ENCODE results near the gene HOXA9.

HOXA9 gene

DNA sequence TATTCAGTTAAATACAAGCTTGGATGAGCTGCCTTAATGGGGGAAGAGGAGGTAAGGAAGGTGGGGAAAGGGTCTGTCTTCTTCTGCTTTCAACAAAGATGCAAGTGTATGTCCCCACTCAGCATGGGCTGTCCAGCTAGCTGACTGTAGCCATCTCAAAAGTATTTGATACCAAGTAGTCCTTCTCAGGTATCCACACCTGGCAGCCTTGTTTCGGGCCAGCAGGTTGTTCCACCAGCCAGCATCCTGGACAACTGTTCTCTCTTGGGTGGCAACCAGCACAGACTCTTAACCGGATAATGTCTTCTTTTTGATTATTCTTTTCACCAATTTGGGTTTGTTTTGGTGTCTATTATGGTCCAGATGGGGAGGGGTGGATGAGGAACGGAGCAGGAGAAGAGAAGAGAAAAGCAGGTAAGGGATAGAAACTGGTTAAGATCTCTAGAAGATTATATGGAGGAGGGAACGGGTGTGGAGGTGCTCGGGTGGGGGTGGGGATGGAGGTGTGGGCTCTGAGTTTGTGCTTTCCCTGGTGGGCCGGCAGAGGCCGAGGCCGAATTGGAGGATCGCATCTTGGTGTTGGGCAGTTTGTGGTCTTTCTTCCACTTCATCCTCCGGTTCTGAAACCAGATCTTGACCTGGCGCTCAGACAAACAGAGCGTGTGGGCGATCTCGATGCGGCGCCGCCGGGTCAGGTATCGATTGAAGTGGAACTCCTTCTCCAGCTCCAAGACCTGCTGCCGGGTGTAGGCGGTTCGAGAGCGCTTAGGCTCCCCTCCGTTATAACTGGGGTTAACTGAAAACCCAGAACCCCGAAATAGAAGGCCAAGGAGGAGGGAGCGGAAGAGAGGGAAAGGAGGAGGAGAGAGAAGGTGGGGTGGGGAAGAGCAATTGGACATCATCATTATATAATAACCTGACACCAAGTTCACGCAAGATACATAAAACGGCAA lies 36.3 kb downstream of the HOXA9 start:
- in situ Hi-C loops (cut with HindIII; ENCODE audit: low pct_ligation_motif_present, low sequenced_read_pairs), result loop anchor here (10.0 kb wide), 1 partner anchor 274 kb away; no protein-coding TSS in a partner anchor
- no peak for DNase-seq
- Histone ChIP-seq H3K36me3 (replicated peaks) (no peaks in the 10 kb centered on the region), H3K27ac (no peak overlapping the region), H3K4me3 (ENCODE audit: low read depth, low read length) (peak overlapping the region; percentile 15), H3K27me3 (replicated peaks) (peaks cover 92% of the 10 kb centered on the region)
- TF ChIP-seq, protein P1, sequence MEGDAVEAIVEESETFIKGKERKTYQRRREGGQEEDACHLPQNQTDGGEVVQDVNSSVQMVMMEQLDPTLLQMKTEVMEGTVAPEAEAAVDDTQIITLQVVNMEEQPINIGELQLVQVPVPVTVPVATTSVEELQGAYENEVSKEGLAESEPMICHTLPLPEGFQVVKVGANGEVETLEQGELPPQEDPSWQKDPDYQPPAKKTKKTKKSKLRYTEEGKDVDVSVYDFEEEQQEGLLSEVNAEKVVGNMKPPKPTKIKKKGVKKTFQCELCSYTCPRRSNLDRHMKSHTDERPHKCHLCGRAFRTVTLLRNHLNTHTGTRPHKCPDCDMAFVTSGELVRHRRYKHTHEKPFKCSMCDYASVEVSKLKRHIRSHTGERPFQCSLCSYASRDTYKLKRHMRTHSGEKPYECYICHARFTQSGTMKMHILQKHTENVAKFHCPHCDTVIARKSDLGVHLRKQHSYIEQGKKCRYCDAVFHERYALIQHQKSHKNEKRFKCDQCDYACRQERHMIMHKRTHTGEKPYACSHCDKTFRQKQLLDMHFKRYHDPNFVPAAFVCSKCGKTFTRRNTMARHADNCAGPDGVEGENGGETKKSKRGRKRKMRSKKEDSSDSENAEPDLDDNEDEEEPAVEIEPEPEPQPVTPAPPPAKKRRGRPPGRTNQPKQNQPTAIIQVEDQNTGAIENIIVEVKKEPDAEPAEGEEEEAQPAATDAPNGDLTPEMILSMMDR (IDR thresholded peaks at IDR 0.05; ENCODE audit: low read depth, low read length, missing control alignments), result no peak

DNA sequence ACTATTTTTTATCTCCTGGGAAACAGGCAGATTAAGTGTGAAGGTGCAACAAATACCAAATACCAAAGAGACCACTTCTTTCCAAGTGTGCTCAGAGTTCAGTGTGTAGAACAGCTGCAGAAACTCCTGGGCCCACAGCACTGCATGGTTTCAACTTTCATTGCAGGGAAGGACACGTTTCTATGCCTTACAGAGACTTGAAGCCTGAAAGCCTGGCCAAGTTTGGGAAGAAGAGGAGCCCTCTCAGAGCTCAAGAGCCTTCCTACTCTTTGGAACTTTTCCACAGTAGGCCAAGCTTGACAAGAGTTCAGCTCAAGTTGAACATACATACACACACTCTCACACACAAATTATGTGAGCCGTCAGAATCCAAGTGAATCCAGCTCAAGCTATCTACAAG lies 37.3 kb downstream of the HOXA9 start:
- H3K27me3 ChIP-seq (replicated peaks), result peaks cover 92% of the 10 kb centered on the region
- no peak for DNase-seq
- TF ChIP-seq, protein P1 (IDR thresholded peaks at IDR 0.05; ENCODE audit: low read depth, low read length, missing control alignments), result no peak
- H3K36me3 ChIP-seq (replicated peaks), result no peaks in the 10 kb centered on the region
- H3K4me3 ChIP-seq (ENCODE audit: low read depth, low read length), result no peak overlapping the region
- in situ Hi-C loops (cut with HindIII; ENCODE audit: low pct_ligation_motif_present, low sequenced_read_pairs), result loop anchor here (10.0 kb wide), 1 partner anchor 273 kb away; no protein-coding TSS in a partner anchor
- no peak overlapping the region for H3K27ac ChIP-seq

DNA sequence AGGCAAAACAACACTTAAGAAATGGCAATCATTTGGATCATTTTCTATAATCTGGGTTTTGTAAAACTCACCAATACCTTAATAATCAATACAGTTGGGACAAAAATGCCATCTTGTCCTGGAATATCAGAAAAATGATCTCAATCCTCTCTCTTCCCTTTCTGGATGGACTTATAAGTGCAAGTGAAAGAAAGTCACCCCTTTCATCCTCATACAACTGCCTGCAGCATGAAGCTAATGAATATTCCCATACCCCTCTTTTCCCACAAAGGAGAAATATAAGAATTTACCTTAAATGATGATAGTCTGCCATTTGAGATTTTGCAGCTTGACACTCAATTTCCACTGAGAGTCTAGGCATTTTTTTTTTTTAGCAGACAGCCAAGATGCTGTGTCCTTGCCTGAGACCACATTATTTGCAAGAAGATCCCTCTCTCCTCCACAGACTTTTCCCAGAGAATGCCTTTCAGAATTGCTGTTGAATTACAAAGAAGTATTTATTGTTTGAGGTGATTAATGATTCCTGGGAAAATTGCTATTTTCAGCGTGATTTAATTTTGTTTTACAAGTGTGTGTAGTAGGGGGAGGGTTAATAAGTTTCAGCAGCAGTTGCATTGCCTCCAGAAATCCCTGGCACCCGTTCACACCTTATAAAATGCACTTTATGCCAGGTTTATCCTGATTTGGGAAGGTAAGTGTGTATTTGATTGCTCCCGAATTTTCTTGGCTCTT lies 38.6 kb downstream of the HOXA9 start:
- Histone ChIP-seq H3K27ac (no peak overlapping the region), H3K27me3 (replicated peaks) (peaks cover 92% of the 10 kb centered on the region), H3K4me3 (ENCODE audit: low read depth, low read length) (no peak overlapping the region), H3K36me3 (replicated peaks) (no peaks in the 10 kb centered on the region)
- in situ Hi-C loops (cut with HindIII; ENCODE audit: low pct_ligation_motif_present, low sequenced_read_pairs), result loop anchor here (10.0 kb wide), 1 partner anchor 272 kb away; no protein-coding TSS in a partner anchor
- TF ChIP-seq, protein P1 (IDR thresholded peaks at IDR 0.05; ENCODE audit: low read depth, low read length, missing control alignments), result no peak
- DNase-seq, result no peak

DNA sequence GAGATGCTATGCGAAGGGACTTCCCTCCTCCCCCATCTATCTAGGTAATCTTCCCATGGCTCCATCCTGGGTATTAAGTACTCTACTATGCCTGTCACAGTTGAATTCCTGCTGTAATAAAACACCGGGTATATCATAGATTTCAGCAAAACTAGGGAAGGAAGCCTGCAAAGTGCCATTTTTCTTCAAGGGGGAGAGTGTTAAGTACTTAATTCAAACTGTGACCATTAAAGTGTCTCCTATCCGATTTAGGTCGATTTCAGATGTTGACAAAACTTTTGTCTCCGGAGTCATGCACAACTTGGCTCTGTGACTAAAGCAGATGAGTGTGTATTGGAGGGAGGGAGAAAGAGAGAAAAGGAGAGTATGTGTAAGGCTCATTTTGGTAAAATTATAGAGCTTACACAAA lies 39.3 kb downstream of the HOXA9 start:
- no peak overlapping the region for H3K4me3 ChIP-seq (ENCODE audit: low read depth, low read length)
- TF ChIP-seq, protein P1 (IDR thresholded peaks at IDR 0.05; ENCODE audit: low read depth, low read length, missing control alignments), result no peak
- no peak overlapping the region for H3K27ac ChIP-seq
- in situ Hi-C loops (cut with HindIII; ENCODE audit: low pct_ligation_motif_present, low sequenced_read_pairs), result loop anchor here (10.0 kb wide), 1 partner anchor 271 kb away; no protein-coding TSS in a partner anchor
- H3K36me3 ChIP-seq (replicated peaks), result no peaks in the 10 kb centered on the region
- peaks cover 92% of the 10 kb centered on the region for H3K27me3 ChIP-seq (replicated peaks)
- no peak for DNase-seq

DNA sequence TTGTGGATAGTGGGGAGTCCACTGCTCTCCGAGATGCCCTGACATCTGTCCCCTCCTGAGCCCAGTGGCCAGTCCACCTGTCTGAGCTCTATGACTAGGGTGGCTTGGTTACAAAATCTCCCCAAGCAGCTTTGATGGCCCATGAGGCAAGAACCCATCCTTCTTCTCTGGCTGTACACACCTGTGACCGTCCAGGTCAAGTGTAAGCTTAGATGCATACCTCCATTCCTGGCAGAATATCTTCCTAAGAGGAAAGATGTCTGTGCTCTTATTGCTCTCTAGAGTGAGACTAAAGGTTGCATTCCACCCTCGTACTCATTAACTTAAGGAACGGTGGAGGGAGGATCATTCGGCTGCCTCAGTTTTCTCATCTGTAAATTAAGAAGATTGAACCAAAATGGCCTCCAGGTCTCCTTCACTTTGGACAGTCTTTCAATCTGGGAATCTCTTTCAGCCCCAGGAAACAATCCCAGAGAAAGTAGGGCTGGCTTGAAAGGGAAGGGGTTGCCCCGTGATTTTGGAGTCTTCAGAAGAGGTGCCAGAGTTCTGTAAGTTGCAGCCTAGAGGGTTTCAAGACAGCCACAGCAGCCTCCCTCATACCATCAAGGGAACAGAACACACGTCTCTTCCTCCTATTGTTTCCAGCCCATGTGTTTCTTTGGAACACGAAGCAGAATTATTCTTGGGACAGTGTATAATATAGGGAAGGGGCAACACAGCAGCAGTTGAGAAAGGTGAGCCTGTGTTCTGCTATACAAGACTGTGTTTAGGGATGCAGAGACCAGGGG lies 40.2 kb downstream of the HOXA9 start:
- TF ChIP-seq, protein P1 (IDR thresholded peaks at IDR 0.05; ENCODE audit: low read depth, low read length, missing control alignments), result no peak
- DNase-seq, result no peak
- Histone ChIP-seq H3K27ac (no peak overlapping the region), H3K27me3 (replicated peaks) (peaks cover 92% of the 10 kb centered on the region), H3K4me3 (ENCODE audit: low read depth, low read length) (no peak overlapping the region), H3K36me3 (replicated peaks) (no peaks in the 10 kb centered on the region)
- in situ Hi-C loops (cut with HindIII; ENCODE audit: low pct_ligation_motif_present, low sequenced_read_pairs), result loop anchor here (10.0 kb wide), 1 partner anchor 270 kb away; no protein-coding TSS in a partner anchor

Measured in brain microvascular endothelial cell (primary cell).